PC-9 (cell line): ENCODE data around the gene ZNFX1.

ENCODE experiments used
- EZH2 ChIP-seq: fragments of 200-600 bp; sonication (generic); IDR thresholded peaks from 2 replicates; pipeline ENCODE4 v1.8.0; 2017; ENCODE audit warnings: antibody characterized with exemption, low read depth
- TF ChIP-seq, protein P1 (sequence below): fragments of 200-600 bp; sonication (generic); conservative IDR thresholded peaks from 2 replicates; pipeline ENCODE4 v1.6.1; 2017; ENCODE audit warnings: mixed run types, antibody characterized with exemption, mild to moderate bottlenecking, moderate library complexity

- TF ChIP-seq, protein P1, sequence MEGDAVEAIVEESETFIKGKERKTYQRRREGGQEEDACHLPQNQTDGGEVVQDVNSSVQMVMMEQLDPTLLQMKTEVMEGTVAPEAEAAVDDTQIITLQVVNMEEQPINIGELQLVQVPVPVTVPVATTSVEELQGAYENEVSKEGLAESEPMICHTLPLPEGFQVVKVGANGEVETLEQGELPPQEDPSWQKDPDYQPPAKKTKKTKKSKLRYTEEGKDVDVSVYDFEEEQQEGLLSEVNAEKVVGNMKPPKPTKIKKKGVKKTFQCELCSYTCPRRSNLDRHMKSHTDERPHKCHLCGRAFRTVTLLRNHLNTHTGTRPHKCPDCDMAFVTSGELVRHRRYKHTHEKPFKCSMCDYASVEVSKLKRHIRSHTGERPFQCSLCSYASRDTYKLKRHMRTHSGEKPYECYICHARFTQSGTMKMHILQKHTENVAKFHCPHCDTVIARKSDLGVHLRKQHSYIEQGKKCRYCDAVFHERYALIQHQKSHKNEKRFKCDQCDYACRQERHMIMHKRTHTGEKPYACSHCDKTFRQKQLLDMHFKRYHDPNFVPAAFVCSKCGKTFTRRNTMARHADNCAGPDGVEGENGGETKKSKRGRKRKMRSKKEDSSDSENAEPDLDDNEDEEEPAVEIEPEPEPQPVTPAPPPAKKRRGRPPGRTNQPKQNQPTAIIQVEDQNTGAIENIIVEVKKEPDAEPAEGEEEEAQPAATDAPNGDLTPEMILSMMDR, result no peak
- TF ChIP-seq EZH2, result no peak
Observed at GRCh38 chr20:49318091-49318429, 40.2 kb upstream of the ZNFX1 start.
